ENCODE measurements around the gene MACF1. TPM values are rescaled to one million over a fixed set of nuclear protein-coding genes. Genes with fewer than 3 reads are reported as not detected.

The MACF1 gene
- total RNA-seq, 1 experiment from 2014 or later = 190 TPM

GRCh38 chr1:39406533-39407450 is 202.3 kb downstream of the MACF1 start:
- Mint-ChIP-seq H3K4me1 (peaks cover 34 to 41% of the 10 kb centered on the region in 2 experiments), H3K27ac (no peak overlapping the region), H3K27me3 (ENCODE audit: low read depth) (no peaks in the 10 kb centered on the region), H3K9me3 (peaks cover 0 to 21% of the 10 kb centered on the region in 2 experiments; a peak in 3 of 5 replicates), H3K36me3 (ENCODE audit: insufficient read depth in 1 of 3, low read depth in 3 of 3) (peaks cover 16 to 23% (median 17%) of the 10 kb centered on the region in 3 experiments), H3K4me3 (no peak overlapping the region)
- Histone ChIP-seq H3K18ac (ENCODE audit: insufficient read length, low read depth, low read length) (no peak overlapping the region), H3K79me1 (ENCODE audit: insufficient read depth, low read depth, low read length, poor library complexity, severe bottlenecking) (no peaks in the 10 kb centered on the region), H3K4me2 (ENCODE audit: insufficient read depth, insufficient read length, low read length) (no peak overlapping the region), H4K20me1 (ENCODE audit: control insufficient read depth, insufficient read depth, insufficient read length) (no peaks in the 10 kb centered on the region), H2BK12ac (ENCODE audit: insufficient read length, low read depth, low read length) (no peak overlapping the region), H2BK5ac (ENCODE audit: insufficient read length, low read length) (no peak overlapping the region), H3K9ac (ENCODE audit: extremely low read depth, insufficient read length, low read length) (no peak overlapping the region), H3K14ac (ENCODE audit: insufficient read depth, low read length) (no peak overlapping the region), H4K8ac (replicated peaks; ENCODE audit: insufficient read length, low read depth, low read length) (no peak overlapping the region), H2AFZ (ENCODE audit: low read length) (no peak overlapping the region), H3K9me3 (ENCODE audit: control insufficient read depth, low read depth, low read length) (no peaks in the 10 kb centered on the region), H3K79me2 (ENCODE audit: insufficient read depth, low read length) (peaks cover 16% of the 10 kb centered on the region; the same call in 1 of the 2 replicates), H3T11ph (ENCODE audit: low read length) (no peak overlapping the region), H3K27ac (ENCODE audit: insufficient read length, low read depth, low read length) (no peak overlapping the region), H4K5ac (ENCODE audit: insufficient read length, low read depth, low read length) (no peak overlapping the region), H3K27me3 (ENCODE audit: insufficient read depth, low read length) (no peaks in the 10 kb centered on the region), H3K4me1 (ENCODE audit: insufficient read depth, low read length) (peaks cover 6% of the 10 kb centered on the region; the same call in 1 of the 2 replicates), H4K91ac (ENCODE audit: insufficient read length, low read depth, low read length) (no peak overlapping the region), H3K23me2 (ENCODE audit: insufficient read length, low read depth, low read length, poor library complexity, severe bottlenecking) (peaks cover 6% of the 10 kb centered on the region), H2BK120ac (ENCODE audit: low read depth, low read length, poor library complexity, severe bottlenecking) (no peak overlapping the region), H2BK20ac (ENCODE audit: low read depth, low read length, poor library complexity, severe bottlenecking) (no peak overlapping the region), H3K4ac (ENCODE audit: low read depth, low read length) (no peak overlapping the region), H2BK15ac (ENCODE audit: low read depth, low read length) (no peak overlapping the region), H2AK5ac (ENCODE audit: insufficient read length, low read length) (no peak overlapping the region), H3K56ac (ENCODE audit: insufficient read length, low read depth, low read length) (no peak overlapping the region), H3K23ac (ENCODE audit: insufficient read length, low read depth, low read length) (no peak overlapping the region)
- no peak for TF ChIP-seq CTCF (conservative IDR thresholded peaks at IDR 0.05)
- no peak for DNase-seq
- no CpG with 5 or more reads among the region's 7 CpGs for WGBS (ENCODE audit: extremely low coverage, insufficient read length, low lambda C conversion rate)
